HG03280 (cell line): ENCODE results near the gene ULK1.
"Not testable (repeated sequence)": the region's sequence is repeated elsewhere in the genome, so short reads cannot be mapped to it uniquely, and the experiment has no call there.

Experiments used
- ATAC-seq: cut with Tn5 transposase; IDR thresholded peaks from one replicate; pipeline ENCODE4 v1.9.1; 2021; ENCODE audit warnings: mild to moderate bottlenecking, moderate library complexity; ENCODE audit not compliant: unreplicated experiment

ULK1 gene

DNA sequence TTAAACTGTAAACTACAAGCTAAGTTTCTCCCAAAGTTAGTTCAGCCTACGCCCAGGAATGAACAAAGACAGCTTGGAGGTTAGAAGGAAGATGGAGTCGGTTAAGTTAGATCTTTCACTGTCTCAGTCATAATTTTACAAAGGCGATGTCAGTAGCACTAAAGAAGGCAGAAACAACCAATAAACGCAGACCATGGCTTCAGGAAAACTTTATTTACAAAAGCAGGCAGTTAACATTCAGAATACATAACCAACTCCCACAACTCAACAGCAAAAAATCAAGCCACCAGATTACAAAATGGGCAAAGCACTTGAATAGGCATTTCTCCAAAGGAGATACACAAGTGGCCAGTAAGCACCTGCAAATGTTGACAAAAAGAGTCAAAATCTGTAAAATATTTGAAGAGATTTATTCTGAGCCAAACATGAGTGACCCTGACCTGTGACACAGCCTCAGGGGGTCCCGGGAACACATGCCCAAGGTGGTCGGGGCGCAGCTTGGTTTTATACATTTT lies 8.8 kb upstream of the ULK1 start:
- no peak for ATAC-seq

DNA sequence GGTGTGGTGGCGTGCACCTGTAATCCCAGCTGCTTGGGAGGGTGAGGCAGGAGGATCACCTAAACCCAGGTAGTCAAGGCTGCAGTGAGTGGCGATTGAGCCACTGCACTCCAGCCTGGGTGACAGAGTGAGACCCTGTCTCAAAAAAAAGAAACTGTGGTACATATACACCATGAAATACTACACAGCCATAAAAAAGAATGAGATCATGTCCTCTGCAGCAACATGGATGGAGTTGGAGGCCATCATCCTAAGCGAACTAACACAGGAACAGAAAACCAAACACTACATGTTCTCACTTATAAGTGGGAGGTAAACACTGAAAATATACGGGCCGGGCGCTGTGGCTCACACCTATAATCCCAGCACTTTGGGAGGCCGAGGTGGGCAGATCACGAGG lies 2.7 kb upstream of the ULK1 start:
- ATAC-seq, result not testable (repeated sequence)

DNA sequence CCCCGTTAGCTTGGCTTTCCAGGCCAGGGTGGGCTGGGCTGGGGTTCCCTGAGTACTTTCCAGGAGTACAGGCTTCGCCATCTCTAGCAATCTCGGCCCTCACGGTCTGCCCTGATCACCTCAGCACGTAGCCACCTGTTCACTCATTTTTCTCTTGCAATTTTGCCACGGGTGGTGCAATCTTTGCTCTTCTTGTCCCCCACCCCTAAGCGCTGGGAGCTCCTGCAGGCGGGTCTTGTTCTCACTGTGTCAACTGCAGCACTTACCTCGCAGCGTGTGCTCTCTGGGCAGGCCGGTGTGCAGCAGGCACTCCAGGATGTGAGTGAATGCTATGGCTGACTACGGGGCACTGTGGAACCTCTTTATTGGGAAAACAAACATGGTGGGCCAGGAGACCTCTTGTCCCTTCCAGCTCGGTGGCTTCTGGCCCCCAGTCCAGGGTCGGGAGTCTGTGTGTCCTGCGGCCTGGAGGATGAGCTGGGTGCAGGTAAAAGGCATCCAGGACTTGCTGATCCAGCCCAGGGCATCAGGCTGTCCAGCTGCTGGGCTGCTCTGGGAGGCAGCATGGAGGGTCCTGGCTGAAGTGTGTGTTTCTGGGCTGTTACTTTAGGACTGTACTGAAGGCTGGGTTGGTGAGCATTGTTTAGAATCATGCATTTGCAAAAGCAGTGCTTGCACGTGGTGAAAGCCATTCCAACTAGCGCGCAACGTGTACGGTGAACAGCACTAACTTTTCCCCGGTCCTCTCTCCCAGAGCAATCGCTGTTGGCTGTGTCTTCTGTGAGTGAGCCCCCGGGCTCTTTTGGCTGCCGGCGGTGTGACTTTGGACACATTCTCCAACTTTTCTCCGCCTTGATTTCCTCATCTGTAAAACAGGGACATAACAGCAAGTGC lies 1.5 kb upstream of the ULK1 start:
- no peak for ATAC-seq

DNA sequence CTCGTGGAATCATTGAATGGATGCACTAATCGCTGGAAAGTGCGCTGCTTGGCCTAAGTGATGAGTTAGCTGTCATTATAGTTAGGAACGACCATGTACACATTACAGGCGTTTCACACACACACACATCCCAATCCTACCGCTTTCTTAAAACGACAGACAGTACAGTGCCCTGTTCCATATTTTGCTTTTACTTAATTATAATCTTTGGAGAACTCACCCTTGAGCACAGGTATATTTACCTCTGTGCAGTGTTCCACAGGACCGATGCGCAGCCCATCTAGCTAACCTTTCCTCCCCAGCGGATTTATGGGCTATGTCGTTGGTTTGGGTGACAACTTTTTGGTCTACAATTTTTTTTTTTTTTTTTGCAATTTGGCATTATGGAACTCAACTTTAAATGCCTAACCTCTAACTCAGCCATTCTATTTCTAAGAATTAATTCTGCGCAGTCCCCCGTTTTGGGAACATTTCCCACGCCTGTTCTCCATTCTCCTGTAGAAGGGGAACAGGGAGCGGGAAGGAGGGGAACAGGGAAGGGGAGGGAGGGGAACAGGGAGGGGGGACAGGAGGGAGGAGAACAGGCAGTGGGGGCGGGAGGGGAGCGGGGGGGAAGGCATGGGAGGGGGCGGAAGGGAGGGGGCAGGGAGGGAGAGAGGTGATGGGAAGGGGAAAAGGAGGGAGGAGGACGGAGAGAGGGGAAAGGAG lies 663 bp upstream of the ULK1 start:
- no peak for ATAC-seq

DNA sequence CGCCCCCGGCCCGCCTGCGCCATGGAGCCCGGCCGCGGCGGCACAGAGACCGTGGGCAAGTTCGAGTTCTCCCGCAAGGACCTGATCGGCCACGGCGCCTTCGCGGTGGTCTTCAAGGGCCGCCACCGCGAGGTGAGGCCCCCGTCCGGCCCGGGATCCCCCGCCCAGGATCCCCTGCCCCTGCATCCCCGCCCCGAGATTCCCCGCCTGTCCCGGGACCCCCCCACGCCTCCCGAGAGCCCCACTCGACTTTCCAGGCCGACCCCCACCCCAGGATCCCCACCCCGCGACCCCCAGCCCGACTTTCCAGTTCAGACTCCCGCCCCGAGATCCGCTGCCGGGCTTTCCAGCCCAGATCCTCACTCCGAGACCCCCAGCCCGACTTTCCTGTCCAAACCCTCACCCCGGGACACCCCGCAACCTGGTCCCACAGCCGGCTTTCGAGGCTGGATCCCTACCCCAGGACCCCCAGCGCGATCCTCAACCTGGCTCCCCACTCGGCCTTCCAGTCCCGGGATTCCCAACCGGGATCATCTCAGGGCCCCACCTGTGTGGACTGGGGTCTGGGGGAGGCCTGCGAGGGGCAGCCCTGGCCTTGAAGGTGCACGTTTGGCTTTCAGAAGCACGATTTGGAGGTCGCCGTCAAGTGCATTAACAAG lies 688 bp downstream of the ULK1 start:
- ATAC-seq, result no peak

DNA sequence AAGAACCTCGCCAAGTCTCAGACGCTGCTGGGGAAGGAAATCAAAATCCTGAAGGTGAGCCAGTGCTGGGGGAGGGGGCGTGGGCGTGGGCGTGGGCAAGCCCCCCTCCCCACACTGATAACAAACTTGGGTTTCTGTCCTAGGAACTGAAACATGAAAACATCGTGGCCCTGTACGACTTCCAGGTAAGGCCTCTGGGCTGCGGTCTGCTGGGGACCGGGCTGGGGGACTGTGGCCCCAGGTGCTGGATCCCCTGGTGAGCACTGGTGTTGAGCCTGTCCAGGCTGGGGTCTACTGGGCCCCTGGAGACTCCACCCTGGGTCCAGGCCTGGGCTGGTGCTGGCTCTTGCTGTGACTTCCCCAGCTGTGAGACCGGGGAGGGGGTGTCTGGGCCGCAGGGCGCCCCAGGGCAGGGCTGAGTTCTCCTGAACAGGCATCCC lies 1.2 kb downstream of the ULK1 start:
- no peak for ATAC-seq

DNA sequence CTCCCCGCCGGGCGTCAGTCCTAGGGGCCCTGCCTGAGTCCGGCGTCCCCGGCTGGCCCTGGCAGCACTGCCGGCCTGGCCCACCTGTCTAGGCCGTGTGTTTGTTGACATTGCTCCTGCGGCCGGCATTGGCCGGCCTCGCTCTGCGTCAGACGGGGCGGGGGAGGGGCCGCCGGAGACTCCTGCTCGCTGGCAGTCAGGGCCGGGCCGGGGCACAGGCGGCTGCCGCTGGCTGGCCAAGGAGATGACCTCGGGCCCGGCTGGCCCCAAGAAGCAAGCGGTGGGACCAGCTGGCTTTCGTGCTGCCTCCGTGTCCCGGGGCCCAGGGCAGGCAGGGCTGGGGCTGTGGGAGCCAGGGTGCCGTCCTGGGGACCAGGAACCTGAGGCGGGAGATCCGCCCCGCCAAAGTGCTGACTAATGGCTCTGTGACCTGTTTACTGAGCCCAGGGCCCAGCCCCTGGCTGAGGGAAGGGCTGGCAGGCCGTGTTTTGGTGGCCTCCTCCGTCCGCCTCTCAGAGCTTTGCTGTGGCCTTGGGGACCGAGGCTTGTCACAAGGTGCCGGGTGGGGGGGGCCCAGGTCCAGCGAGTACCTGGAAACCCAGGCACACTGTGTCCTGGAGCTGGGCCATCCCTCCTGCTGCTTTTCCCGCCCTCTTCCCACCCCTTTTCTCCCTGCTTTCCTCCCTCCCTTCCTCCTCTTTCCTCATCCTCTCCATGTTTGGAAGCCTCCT lies 1.8 kb downstream of the ULK1 start:
- peak; percentile 58 for ATAC-seq

DNA sequence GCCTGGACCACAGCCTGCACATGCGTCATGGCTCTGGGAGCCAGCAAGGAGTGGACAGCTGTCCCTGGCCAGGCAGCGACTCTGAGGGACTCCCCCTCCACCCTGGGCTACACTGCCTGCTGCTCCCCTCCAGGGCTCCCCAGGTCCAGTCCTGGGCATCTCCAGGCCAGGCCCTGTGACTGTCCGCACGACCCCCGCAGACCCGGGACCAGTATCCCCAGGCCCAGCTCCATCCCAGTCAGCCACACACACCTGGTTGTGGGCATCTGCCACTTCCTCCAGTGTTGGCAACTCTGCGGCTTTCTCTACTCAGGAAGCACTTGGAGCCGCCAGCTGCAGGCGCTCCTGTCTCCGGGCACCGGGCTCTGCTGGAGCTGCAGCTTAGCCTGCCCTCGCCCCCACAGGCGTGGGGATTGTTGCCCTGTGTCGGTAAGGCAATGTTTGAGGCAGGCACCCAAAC lies 2.4 kb downstream of the ULK1 start:
- ATAC-seq, result no peak

DNA sequence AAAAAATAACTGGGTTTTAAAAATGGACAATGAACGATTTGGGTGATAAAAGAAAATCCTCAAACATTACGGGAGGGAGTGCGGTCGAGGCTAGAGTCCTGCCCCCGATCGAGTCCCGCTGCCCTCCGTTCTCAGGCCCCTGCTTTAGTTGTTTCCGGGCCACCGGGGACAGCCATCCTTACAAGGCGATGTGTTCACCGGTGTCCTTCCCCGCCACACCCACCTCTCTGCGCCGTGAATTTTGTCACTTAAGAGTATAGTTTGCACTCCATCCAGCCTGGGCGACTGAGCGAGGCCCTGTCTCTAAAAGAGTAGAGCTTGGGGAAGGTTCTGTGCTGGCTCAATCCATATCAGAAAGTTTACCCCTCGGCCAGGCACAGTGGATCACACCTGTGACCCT lies 2.9 kb downstream of the ULK1 start:
- ATAC-seq, result no peak

DNA sequence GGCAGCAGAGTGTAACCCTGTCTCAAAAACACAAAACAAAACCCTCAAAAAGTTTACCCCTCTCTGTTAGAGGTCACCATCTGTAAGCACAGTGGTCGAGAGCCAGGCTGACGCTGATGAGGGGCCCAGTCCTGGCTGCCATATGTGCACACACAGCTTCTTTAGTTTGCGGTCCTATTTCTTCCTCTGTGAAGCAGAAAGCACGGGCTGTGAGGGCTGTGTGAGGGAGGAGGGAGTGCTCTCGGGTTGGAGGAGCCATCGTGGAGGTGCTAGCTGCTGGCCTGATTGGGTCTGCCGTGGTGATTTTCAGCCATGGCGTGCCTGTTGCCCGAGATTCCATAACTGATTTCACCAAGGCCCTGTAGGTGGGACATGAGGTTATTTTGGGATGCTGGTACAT lies 3.5 kb downstream of the ULK1 start:
- no peak for ATAC-seq

DNA sequence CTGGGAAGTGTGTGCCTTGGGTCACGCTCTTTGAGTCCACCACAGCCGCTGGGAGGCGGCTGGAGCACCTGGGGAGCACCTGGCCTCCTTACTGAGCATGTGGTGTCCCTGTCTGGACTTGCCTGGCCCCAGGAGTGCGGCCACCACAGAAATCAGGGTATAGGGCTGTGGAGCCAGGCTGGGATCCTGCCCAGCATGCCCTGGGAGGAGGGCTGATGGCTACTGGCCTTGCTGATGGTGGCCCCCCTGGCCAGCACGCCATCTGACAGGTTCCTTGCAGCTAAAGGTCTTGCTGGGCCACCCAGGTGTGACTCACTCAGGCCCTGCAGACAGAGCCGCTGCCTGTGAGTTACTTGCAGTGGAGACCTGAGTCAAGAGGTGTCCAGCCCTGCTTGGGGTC lies 6.0 kb downstream of the ULK1 start:
- no peak for ATAC-seq

DNA sequence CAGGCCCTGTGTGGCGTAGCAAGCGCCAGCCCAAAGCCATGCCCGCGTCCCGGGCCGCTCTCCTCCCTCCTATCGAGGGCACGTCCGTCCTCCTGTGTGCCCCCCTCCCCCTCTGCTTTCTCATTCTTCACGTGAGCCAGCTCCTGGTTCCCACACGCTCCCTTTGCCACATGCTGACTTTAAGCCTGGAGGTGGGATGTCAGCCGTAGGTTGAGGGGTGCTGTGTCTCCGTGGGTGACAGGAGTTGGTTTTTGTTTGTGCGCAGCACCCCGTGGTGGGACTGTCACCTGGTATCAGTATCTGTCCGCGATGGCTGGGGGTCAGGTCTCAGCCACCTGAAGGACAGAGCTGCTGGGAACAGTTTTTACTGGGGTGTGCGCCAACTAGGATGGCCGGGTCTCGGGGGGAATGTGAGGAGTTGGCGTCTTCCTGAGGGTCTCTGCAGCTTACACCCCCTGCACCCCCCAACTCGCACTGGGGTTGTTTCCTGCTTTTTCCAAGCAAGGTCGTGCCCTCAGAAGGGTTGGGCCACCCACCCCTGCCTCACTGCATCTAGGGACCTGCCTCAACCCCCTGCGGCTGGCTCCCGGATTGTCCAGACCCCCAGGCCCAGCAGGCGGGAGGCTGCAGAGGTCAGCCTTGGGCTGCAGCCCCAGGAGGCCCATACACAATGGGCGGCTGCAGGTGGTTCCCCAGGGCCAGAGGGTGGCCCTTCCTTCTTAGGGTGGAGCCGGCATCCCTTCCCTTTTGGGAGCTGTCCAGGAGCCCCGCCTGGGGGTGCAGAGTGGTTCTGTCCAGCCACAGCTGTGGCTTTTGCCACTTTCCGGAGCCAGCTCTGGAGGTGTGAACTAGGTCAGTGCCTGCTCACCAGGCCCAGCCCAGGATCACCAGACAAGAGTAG lies 7.3 kb downstream of the ULK1 start:
- ATAC-seq, result no peak

DNA sequence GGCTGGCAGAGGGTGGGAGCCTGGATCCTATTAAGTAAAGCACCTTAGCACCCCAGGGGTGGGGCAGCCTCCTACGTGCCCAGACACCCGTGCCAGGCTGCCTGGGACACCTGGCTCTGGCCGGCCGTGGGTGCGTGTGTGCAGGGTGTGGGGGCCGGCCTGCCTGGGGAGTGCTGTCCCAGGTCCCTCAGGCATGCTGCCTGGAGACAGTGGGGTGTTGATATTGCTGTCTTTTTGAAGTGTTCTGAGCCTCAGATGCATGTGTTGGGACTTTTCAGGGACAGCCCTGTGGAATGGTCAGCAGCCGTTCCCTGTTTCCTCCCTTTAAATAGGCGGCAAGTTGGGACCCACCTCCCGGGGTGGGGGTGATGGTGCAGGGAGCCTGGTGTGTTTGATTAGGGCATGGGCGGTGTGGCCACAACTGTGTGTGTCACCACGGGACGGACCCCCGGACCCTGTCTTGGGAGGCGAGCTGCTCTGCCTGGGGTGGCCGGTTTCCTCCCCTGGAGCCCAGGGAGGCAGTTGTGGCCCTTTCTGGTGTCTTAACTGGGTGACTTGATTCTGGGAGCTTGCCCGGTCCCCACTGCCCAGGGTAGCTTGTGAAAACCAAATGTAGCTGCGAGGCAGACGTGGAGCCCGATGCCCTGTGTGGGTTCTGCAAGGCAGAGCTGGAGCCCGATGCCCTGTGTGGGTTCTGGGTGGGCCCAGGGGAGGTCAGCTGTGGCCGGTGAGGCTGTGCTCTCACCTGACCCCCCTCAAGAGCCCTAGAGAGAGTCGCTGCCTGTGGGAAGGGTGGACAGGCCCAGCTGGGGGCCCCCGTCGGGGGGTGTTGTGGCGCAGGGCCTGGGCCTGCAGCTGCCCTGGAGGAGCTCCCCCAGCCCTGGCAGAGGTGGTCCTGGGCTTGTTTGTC lies 8.2 kb downstream of the ULK1 start:
- no peak for ATAC-seq

DNA sequence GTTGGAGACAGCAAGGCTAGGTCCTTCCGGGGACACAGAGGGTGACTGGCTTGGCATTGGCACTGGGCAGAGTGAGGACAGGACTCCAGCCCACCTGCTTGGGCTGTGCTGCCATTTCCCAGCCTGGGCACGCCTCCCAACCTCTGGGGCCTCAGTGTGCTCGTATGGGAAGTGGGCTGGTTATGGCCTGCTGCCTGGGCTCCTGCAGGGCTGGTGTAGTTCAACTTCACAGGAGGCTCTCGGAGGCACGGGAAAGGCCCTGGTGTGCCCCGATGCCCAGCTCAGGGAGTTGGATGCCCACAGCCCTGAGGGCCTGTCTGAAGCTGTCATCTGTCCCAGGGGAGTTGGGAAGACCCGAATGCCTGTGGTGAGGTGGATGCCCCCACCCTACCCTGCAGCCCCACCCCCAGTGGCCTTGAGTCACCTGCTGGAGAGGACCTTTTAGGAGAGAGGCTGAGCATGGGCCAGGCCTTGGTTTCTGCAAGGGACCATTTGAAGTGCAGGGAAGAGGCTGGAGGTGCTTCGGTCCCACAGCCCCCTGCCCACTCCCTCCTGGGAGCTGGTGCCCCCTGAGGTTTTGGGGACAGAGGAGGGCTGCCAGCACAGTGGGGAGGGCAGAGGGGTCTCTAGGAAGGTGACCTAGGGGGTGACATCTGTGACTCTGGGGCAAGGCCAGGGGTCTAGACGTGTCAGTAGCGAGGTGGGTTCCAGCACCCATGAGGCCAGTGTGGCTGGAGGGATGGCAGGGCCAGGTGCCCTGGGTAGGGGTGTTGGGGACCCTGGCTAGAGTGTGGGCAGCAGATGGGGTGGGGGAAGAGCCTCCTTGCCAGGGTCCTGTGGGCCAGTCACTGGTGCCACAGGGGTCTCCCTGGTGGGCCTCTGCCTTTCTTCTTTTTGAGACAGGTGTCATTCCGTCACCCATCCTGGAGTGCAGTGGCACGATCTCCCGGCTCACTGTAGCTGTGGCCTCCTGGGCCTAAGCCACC lies 9.1 kb downstream of the ULK1 start:
- no peak for ATAC-seq

DNA sequence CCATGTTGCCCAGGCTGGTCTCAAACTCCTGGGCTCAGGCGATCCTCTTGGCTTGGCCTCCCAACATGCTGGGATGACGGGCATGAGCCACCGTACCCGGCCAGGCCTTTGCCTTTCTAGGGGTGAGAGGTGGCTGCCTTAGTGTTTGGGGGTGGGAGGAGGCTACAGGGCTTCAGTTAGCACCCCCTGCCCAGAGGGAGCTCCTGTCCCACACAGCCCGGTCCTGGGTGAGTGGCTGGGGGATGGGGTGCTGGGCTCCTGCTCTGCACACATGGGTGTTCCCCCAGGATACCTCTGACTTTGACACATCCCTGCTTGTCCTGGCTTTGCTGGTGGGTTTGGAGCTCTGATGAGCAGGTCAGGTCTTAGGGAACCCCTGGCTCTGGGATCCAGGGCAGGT lies 9.9 kb downstream of the ULK1 start:
- ATAC-seq, result no peak

DNA sequence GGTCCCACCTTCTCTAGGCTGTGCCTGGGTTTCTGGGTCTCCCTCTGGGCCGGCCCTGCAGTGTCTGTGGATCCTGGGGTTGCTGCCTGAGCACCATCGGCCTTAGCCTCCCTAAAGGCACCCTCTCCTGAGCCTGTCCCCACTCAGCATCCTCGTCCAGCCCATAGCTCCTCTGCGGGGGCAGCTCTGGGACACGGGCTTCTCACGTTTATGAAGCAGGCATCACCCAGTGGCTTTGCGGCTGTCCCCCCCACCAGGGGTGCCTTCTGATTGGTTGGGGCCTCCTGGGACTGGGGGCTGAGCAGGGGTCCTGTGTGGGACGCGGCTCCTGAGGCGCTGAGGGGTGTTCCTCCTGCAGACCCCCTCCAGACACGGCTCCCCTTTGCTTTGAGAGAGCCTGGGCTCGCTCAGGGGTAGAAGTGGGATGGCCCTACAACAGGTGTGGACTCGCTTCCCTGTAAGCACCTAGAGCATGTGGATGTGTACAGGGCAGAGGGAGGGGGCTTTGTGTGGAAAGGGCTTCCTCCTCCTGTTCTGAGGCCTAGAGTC lies 10.7 kb downstream of the ULK1 start:
- ATAC-seq, result no peak

DNA sequence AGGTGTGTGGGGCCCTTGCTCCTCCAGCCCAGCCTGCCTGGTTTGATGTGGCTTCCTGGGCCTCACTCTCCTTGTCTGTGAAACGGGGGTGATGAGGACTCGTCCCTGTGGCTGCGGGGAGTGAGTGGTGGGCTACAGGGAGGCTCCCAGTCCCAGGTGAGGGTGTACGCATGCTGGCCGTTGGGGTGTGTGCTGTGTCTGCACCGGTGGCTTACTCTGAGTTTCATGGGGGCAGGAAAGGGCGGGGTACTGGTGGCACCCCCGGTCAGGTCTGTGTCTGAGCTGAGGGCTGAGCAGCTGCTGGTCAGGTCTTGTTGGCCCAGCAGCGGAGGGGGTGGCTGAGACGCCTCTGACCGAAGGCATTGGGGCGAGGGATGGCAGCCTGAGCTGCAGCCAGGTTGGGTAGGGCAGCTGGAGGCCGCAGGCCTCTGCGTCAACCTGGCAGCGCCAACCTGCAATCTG lies 11.2 kb downstream of the ULK1 start:
- no peak for ATAC-seq
